HL-60 (cell line): Measurements from ENCODE around the gene KIFC1.
"Not testable (repeated sequence)": the region's sequence is repeated elsewhere in the genome, so short reads cannot be mapped to it uniquely, and the experiment has no call there.

Experiments used
- DNase-seq, 2 experiments: peaks; one replicate each; pipeline ENCODE4 v3.0.0-alpha.2; 2010 to 2020; ENCODE audit warnings: low read depth in 1 of 2, low spot score in 1 of 2
- H3K27ac ChIP-seq: fragments of 250-450 bp; sonication (Bioruptor Pico); replicated peaks from 2 replicates; pipeline ENCODE4 v1.5.1; 2020; ENCODE audit warnings: mild to moderate bottlenecking, moderate library complexity
- H3K27me3 ChIP-seq: fragments of 250-450 bp; sonication (Bioruptor Pico); 2 replicates; pipeline ENCODE4 v1.5.1; 2021; ENCODE audit warnings: mild to moderate bottlenecking, moderate library complexity; ENCODE audit not compliant: insufficient read depth, poor library complexity, severe bottlenecking
- H3K4me3 ChIP-seq: replicated peaks from 2 replicates; pipeline ENCODE4 v1.5.1; 2011; ENCODE audit warnings: mild to moderate bottlenecking, control low read depth, low read length; ENCODE audit not compliant: insufficient read depth
- CTCF ChIP-seq: IDR thresholded peaks from one replicate; pipeline ENCODE4 v1.5.1; 2011; ENCODE audit warnings: low read length, control low read depth, inconsistent platforms; ENCODE audit not compliant: insufficient read depth
- GABPA ChIP-seq: IDR thresholded peaks from 2 replicates; pipeline ENCODE4 v1.6.1; 2012; ENCODE audit warnings: low read depth
- POLR2AphosphoS5 ChIP-seq: IDR thresholded peaks from 2 replicates; pipeline ENCODE4 v1.6.1; 2012; ENCODE audit warnings: low read depth
- REST ChIP-seq: IDR thresholded peaks from 2 replicates; pipeline ENCODE4 v1.6.1; 2012; ENCODE audit warnings: low read depth; ENCODE audit not compliant: insufficient replicate concordance
- SPI1 ChIP-seq: IDR thresholded peaks from 2 replicates; pipeline ENCODE4 v1.6.1; 2012; ENCODE audit warnings: low read depth, mild to moderate bottlenecking, borderline replicate concordance

Gene KIFC1

DNA sequence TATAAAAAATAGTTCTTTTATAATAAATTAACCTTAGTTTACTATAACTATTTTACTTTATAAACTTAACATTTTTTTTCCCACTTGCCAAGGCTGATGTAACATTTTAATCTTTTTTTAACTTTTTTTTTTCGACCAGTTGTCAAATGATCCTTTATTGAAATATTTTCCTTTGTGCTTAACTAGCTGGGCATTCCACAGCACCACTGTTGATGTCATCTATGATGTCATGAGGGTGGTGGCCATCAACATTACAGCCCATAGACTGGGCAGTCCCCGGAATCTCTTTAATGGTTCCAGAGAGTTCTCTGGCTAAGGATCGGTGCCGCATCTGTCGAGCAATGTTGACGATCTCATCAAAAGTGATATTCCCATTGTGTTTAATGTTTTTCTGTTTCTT lies 8.3 kb downstream of the KIFC1 start:
- not testable (repeated sequence) for H3K27me3 ChIP-seq, H3K27ac ChIP-seq, DNase-seq, H3K4me3 ChIP-seq

DNA sequence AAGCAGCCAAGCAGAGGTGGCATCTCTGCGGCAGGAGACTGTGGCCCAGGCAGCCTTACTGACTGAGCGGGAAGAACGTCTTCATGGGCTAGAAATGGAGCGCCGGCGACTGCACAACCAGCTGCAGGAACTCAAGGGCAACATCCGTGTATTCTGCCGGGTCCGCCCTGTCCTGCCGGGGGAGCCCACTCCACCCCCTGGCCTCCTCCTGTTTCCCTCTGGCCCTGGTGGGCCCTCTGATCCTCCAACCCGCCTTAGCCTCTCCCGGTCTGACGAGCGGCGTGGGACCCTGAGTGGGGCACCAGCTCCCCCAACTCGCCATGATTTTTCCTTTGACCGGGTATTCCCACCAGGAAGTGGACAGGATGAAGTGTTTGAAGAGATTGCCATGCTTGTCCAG lies 13.3 kb downstream of the KIFC1 start:
- DNase-seq = no peak

DNA sequence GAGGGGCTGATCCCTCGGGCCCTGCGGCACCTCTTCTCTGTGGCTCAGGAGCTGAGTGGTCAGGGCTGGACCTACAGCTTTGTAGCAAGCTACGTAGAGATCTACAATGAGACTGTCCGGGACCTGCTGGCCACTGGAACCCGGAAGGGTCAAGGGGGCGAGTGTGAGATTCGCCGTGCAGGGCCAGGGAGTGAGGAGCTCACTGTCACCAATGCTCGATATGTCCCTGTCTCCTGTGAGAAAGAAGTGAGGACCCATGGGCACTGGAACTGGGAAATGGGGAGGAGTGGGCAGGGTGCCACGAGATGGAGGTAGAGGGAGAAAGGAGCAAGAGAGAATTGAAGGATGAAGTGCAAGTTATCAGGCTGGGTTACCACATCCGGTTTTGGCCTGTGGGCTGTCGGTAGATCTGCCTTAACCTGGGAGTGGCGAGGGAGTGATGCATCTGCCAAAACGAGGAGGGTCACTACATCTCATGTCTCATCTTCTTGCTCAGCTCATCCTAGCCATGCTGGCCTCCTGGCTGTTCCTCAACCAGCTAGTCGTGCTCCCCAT lies 13.8 kb downstream of the KIFC1 start:
- H3K27ac ChIP-seq = no peak overlapping the region
- TF ChIP-seq SPI1 = no peak
- no peak for TF ChIP-seq CTCF

More for the DNA sequence above, 13.3 kb downstream of the KIFC1 start:
- no peak overlapping the region for H3K4me3 ChIP-seq
- H3K27me3 ChIP-seq = no peaks in the 10 kb centered on the region
- TF ChIP-seq REST (no peak), POLR2AphosphoS5 (no peak), CTCF (no peak), SPI1 (no peak), GABPA (no peak)
- no peak overlapping the region for H3K27ac ChIP-seq

DNA sequence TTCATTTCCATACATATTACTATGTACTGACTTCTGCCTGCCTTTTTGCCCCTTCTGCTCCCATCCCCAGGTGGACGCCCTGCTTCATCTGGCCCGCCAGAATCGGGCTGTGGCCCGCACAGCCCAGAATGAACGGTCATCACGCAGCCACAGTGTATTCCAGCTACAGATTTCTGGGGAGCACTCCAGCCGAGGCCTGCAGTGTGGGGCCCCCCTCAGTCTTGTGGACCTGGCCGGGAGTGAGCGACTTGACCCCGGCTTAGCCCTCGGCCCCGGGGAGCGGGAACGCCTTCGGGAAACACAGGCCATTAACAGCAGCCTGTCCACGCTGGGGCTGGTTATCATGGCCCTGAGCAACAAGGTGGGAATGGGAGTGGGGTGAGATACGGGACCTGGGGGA lies 14.5 kb downstream of the KIFC1 start:
- Histone ChIP-seq H3K27ac (no peak overlapping the region), H3K27me3 (no peaks in the 10 kb centered on the region), H3K4me3 (no peak overlapping the region)
- DNase-seq = no peak
- no peak for TF ChIP-seq GABPA
- TF ChIP-seq CTCF = no peak
- no peak for TF ChIP-seq POLR2AphosphoS5
- no peak for TF ChIP-seq SPI1
- TF ChIP-seq REST = no peak

More for the DNA sequence above, 13.8 kb downstream of the KIFC1 start:
- no peaks in the 10 kb centered on the region for H3K27me3 ChIP-seq
- no peak for DNase-seq
- H3K4me3 ChIP-seq = no peak overlapping the region
